NCI-H345 treated with DMSO at 0.1 percent for 48 hours (cell line): Measurements from ENCODE around the gene ARHGDIG.
"Not testable (repeated sequence)": the region's sequence is repeated elsewhere in the genome, so short reads cannot be mapped to it uniquely, and the experiment has no call there.

ENCODE experiments used
- DNase-seq: peaks from one replicate; lab custom pipeline; 2025; ENCODE audit not compliant: unreplicated experiment; lab: John Stamatoyannopoulos, UW

The ARHGDIG gene

GRCh38 chr16:322476-323143 is 42.2 kb downstream of the ARHGDIG start:
- DNase-seq, result no peak

- DNase-seq, result no peak
Observed at GRCh38 chr16:324201-324450, 43.7 kb downstream of the ARHGDIG start.

GRCh38 chr16:324451-325334 is 44.3 kb downstream of the ARHGDIG start:
- DNase-seq, result no peak

- no peak for DNase-seq
Observed at GRCh38 chr16:325375-326145, 45.2 kb downstream of the ARHGDIG start.

GRCh38 chr16:330741-331140 is 50.4 kb downstream of the ARHGDIG start:
- DNase-seq, result no peak

GRCh38 chr16:331181-331814 is 50.9 kb downstream of the ARHGDIG start:
- DNase-seq, result not testable (repeated sequence)
